Inferior parietal cortex (tissue), 1 donor: ENCODE measurements around the gene ZNF331.

Experiments used
- DNase-seq: peaks from one replicate; pipeline ENCODE4 v3.0.0-alpha.2; 2016; ENCODE audit errors: extremely low spot score

Gene ZNF331

DNA sequence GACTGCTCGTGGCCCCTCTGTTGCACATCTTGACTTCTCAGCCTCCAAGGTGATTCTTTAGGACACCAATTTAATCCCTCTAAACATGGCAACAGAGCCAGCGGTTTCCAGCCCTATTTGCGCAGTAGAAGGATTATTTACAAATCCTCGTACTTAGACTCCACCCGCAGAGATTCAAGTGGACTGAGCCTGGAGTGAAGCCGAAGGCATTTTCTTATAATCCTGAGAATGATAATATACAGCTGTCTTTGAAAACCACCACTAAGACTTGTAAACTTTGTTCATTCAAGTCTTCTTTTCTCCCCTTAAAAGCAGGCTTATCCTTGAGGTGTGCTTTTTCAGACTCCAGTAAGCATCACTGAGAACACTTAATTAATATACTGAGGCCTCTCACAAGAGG lies 89.0 kb downstream of the ZNF331 start:
- DNase-seq, result no peak
